ENCODE data around the gene FAM98C.

DNA sequence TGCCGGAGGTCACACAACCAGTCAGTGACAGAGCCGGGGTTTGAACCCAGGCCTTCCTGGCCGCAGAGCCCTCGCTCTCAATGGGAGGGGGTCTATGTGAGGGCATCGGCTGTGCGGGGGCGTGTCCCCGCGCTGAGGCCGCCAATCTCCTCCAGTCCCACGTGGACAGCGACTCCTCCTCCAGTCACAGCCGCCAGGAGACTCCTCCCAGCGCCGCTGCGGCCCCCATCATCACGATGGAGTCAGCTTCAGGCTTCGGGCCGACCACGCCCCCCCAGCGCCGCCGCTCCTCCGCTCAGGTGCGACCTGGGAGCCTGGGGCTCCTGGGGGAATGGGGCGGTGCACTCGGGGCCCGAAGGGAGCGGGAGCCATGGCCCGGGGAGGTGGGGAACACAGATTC lies 8.4 kb upstream of the FAM98C start:
- TF ChIP-seq POLR2AphosphoS5 (IDR thresholded peaks at IDR 0.05) = no peak
- TF ChIP-seq, protein P1, sequence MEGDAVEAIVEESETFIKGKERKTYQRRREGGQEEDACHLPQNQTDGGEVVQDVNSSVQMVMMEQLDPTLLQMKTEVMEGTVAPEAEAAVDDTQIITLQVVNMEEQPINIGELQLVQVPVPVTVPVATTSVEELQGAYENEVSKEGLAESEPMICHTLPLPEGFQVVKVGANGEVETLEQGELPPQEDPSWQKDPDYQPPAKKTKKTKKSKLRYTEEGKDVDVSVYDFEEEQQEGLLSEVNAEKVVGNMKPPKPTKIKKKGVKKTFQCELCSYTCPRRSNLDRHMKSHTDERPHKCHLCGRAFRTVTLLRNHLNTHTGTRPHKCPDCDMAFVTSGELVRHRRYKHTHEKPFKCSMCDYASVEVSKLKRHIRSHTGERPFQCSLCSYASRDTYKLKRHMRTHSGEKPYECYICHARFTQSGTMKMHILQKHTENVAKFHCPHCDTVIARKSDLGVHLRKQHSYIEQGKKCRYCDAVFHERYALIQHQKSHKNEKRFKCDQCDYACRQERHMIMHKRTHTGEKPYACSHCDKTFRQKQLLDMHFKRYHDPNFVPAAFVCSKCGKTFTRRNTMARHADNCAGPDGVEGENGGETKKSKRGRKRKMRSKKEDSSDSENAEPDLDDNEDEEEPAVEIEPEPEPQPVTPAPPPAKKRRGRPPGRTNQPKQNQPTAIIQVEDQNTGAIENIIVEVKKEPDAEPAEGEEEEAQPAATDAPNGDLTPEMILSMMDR (IDR thresholded peaks at IDR 0.05) = no peak

All from upper lobe of left lung (tissue), 4 donors.